ENCODE results near the gene FOCAD. TPM values are rescaled to one million over a fixed set of nuclear protein-coding genes. Genes with fewer than 3 reads are reported as not detected.

Gene FOCAD
- total RNA-seq, 1 donor from 2014 or later = 104 TPM

DNA sequence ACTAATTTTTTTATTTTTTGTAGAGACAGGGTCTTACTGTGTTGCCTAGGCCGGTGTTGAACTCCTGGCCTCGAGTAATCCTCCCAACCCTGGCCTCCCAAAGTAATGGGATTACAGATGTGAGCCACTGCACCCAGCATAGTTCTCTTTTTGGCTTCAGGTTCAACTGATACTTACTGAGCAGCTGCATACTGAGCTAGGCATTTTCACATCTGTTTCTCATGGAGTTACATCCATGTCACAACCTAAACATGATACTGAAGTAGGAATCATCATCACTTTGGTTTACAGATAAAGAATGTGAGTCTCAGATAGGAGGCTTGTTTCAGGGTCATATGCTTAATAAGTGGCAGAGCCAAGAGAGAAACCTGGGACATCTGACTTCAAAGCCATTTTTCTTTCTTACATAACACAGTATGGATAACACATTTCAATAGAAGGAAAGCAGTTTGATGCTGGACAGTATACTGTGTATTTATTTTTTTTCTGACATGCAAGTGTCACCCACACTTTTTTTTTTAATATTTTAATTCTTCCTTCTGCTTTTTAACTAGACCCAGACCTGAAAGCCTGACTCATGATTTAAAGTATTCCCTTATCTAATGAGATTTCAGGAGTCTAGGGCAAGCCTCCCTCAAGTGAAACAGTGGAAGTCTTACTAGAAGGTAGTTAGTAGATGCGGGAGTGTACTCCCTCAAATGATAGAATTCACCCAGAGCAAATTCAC is 256.6 kb downstream of the FOCAD start:
- Mint-ChIP-seq H3K27ac (ENCODE audit: unreplicated experiment) (no peak overlapping the region), H3K27me3 (ENCODE audit: unreplicated experiment) (peaks cover 2% of the 10 kb centered on the region), H3K4me1 (ENCODE audit: low read depth, unreplicated experiment) (no peaks in the 10 kb centered on the region), H3K36me3 (ENCODE audit: unreplicated experiment) (no peaks in the 10 kb centered on the region), H3K4me3 (ENCODE audit: unreplicated experiment) (no peak overlapping the region), H3K9me3 (ENCODE audit: unreplicated experiment) (no peaks in the 10 kb centered on the region)
- no peak for TF ChIP-seq CTCF (IDR thresholded peaks at IDR 0.05; ENCODE audit: partially characterized antibody, unreplicated experiment)
- no peak for DNase-seq

- peak; percentile 83 for TF ChIP-seq CTCF (IDR thresholded peaks at IDR 0.05; ENCODE audit: partially characterized antibody, unreplicated experiment)
- Mint-ChIP-seq H3K27me3 (ENCODE audit: unreplicated experiment) (peaks cover 2% of the 10 kb centered on the region), H3K4me3 (ENCODE audit: unreplicated experiment) (no peak overlapping the region), H3K36me3 (ENCODE audit: unreplicated experiment) (no peaks in the 10 kb centered on the region), H3K27ac (ENCODE audit: unreplicated experiment) (no peak overlapping the region), H3K9me3 (ENCODE audit: unreplicated experiment) (no peaks in the 10 kb centered on the region), H3K4me1 (ENCODE audit: low read depth, unreplicated experiment) (no peaks in the 10 kb centered on the region)
- DNase-seq = peak; percentile 41
Observed at GRCh38 chr9:20941174-20941690, 257.2 kb downstream of the FOCAD start.

- Mint-ChIP-seq H3K27me3 (ENCODE audit: unreplicated experiment) (peaks cover 2% of the 10 kb centered on the region), H3K36me3 (ENCODE audit: unreplicated experiment) (no peaks in the 10 kb centered on the region), H3K4me3 (ENCODE audit: unreplicated experiment) (no peak overlapping the region), H3K9me3 (ENCODE audit: unreplicated experiment) (no peaks in the 10 kb centered on the region), H3K4me1 (ENCODE audit: low read depth, unreplicated experiment) (no peaks in the 10 kb centered on the region), H3K27ac (ENCODE audit: unreplicated experiment) (no peak overlapping the region)
- peak; percentile 9 for DNase-seq
- TF ChIP-seq CTCF (IDR thresholded peaks at IDR 0.05; ENCODE audit: partially characterized antibody, unreplicated experiment) = no peak
Observed at GRCh38 chr9:20944507-20944906, 260.4 kb downstream of the FOCAD start.

GRCh38 chr9:20945269-20945668 is 261.2 kb downstream of the FOCAD start:
- H3K27me3 Mint-ChIP-seq (ENCODE audit: unreplicated experiment) = peaks cover under 1% of the 10 kb centered on the region
- no peak overlapping the region for H3K27ac Mint-ChIP-seq (ENCODE audit: unreplicated experiment)
- H3K36me3 Mint-ChIP-seq (ENCODE audit: unreplicated experiment) = no peaks in the 10 kb centered on the region
- H3K9me3 Mint-ChIP-seq (ENCODE audit: unreplicated experiment) = no peaks in the 10 kb centered on the region
- no peak for DNase-seq
- H3K4me1 Mint-ChIP-seq (ENCODE audit: low read depth, unreplicated experiment) = no peaks in the 10 kb centered on the region
- TF ChIP-seq CTCF (IDR thresholded peaks at IDR 0.05; ENCODE audit: partially characterized antibody, unreplicated experiment) = no peak
- H3K4me3 Mint-ChIP-seq (ENCODE audit: unreplicated experiment) = no peak overlapping the region

- H3K36me3 Mint-ChIP-seq (ENCODE audit: unreplicated experiment) = no peaks in the 10 kb centered on the region
- no peaks in the 10 kb centered on the region for H3K9me3 Mint-ChIP-seq (ENCODE audit: unreplicated experiment)
- no peak overlapping the region for H3K27ac Mint-ChIP-seq (ENCODE audit: unreplicated experiment)
- H3K27me3 Mint-ChIP-seq (ENCODE audit: unreplicated experiment) = no peaks in the 10 kb centered on the region
- no peak for DNase-seq
- no peaks in the 10 kb centered on the region for H3K4me1 Mint-ChIP-seq (ENCODE audit: low read depth, unreplicated experiment)
- no peak overlapping the region for H3K4me3 Mint-ChIP-seq (ENCODE audit: unreplicated experiment)
- no peak for TF ChIP-seq CTCF (IDR thresholded peaks at IDR 0.05; ENCODE audit: partially characterized antibody, unreplicated experiment)
Observed at GRCh38 chr9:20945856-20946255, 261.8 kb downstream of the FOCAD start.
